Loucy (cell line): ENCODE data around the gene TLCD3B.

Source experiments
- H2AFZ ChIP-seq: fragments of 200-600 bp; sonication (generic); 2 replicates; pipeline ENCODE4 v1.6.0; 2016; ENCODE audit warnings: antibody characterized with exemption, mild to moderate bottlenecking, low read length, moderate library complexity
- H3F3A ChIP-seq: fragments of 200-600 bp; 2 replicates; pipeline ENCODE4 v1.6.0; 2016; ENCODE audit warnings: antibody characterized with exemption, low read depth, mild to moderate bottlenecking
- H3K27me3 ChIP-seq: fragments of 200-600 bp; sonication (generic); 2 replicates; pipeline ENCODE4 v1.6.1; 2014; ENCODE audit warnings: low read length, mild to moderate bottlenecking; ENCODE audit not compliant: insufficient read depth, poor library complexity, severe bottlenecking
- H3K36me3 ChIP-seq: fragments of 200-600 bp; sonication (generic); 2 replicates; pipeline ENCODE4 v1.6.1; 2016; ENCODE audit warnings: low read length; ENCODE audit not compliant: insufficient read depth
- H3K4me1 ChIP-seq: fragments of 200-600 bp; sonication (generic); 2 replicates; pipeline ENCODE4 v1.5.1; 2014; ENCODE audit warnings: low read length, mild to moderate bottlenecking; ENCODE audit not compliant: insufficient read depth, poor library complexity, severe bottlenecking
- H3K4me2 ChIP-seq: fragments of 200-600 bp; sonication (generic); 2 replicates; pipeline ENCODE4 v1.6.0; 2014; ENCODE audit warnings: antibody characterized with exemption, low read length, low read depth, mild to moderate bottlenecking; ENCODE audit not compliant: poor library complexity, severe bottlenecking
- H3K4me3 ChIP-seq: fragments of 200-600 bp; sonication (generic); 2 replicates; pipeline ENCODE4 v1.5.1; 2014; ENCODE audit warnings: low read length, mild to moderate bottlenecking, mixed read lengths; ENCODE audit not compliant: poor library complexity, severe bottlenecking
- H3K79me2 ChIP-seq: fragments of 200-600 bp; sonication (generic); 2 replicates; pipeline ENCODE4 v1.6.1; 2014; ENCODE audit warnings: low read length; ENCODE audit not compliant: insufficient read depth
- H3K9ac ChIP-seq: fragments of 200-600 bp; sonication (generic); 2 replicates; pipeline ENCODE4 v1.6.0; 2014; ENCODE audit warnings: mild to moderate bottlenecking, low read depth, low read length, moderate library complexity; ENCODE audit not compliant: poor library complexity, severe bottlenecking
- H3K9me2 ChIP-seq: fragments of 200-600 bp; sonication (generic); replicated peaks from 2 replicates; pipeline ENCODE4 v1.6.1; 2016; ENCODE audit warnings: low read depth, low read length, mixed read lengths
- H3K9me3 ChIP-seq: fragments of 200-600 bp; sonication (generic); 2 replicates; pipeline ENCODE4 v1.6.1; 2014; ENCODE audit warnings: mild to moderate bottlenecking, antibody characterized with exemption, low read length, low read depth; ENCODE audit not compliant: insufficient read depth
- H4K20me1 ChIP-seq: fragments of 200-600 bp; sonication (generic); 2 replicates; pipeline ENCODE4 v1.6.0; 2014; ENCODE audit warnings: antibody characterized with exemption, low read length, mild to moderate bottlenecking; ENCODE audit not compliant: insufficient read depth, poor library complexity, severe bottlenecking
- CTCF ChIP-seq: fragments of 200-600 bp; sonication (generic); conservative IDR thresholded peaks from 2 replicates; pipeline ENCODE4 v1.5.1; 2014; ENCODE audit warnings: mild to moderate bottlenecking, antibody characterized with exemption, low read length
- EZH2phosphoT487 ChIP-seq: fragments of 200-600 bp; IDR thresholded peaks from 2 replicates; pipeline ENCODE4 v1.6.1; 2018; ENCODE audit warnings: antibody characterized with exemption, mild to moderate bottlenecking, moderate library complexity, borderline replicate concordance

TLCD3B gene

GRCh38 chr16:30070490-30070889, 39.4 kb upstream of the TLCD3B start:
- Histone ChIP-seq H3K9ac (no peak overlapping the region), H3F3A (peaks cover 6% of the 10 kb centered on the region; the same call in 1 of the 2 replicates), H3K4me3 (no peak overlapping the region), H4K20me1 (peaks cover 59% of the 10 kb centered on the region), H3K4me2 (peak overlapping the region; percentile 45), H3K4me1 (peaks cover 33% of the 10 kb centered on the region), H3K36me3 (peaks cover 65% of the 10 kb centered on the region), H2AFZ (no peak overlapping the region), H3K9me2 (no peaks in the 10 kb centered on the region), H3K9me3 (no peaks in the 10 kb centered on the region), H3K27me3 (no peaks in the 10 kb centered on the region), H3K79me2 (peaks cover 74% of the 10 kb centered on the region)
- TF ChIP-seq EZH2phosphoT487, result no peak
- no peak for TF ChIP-seq CTCF

DNA sequence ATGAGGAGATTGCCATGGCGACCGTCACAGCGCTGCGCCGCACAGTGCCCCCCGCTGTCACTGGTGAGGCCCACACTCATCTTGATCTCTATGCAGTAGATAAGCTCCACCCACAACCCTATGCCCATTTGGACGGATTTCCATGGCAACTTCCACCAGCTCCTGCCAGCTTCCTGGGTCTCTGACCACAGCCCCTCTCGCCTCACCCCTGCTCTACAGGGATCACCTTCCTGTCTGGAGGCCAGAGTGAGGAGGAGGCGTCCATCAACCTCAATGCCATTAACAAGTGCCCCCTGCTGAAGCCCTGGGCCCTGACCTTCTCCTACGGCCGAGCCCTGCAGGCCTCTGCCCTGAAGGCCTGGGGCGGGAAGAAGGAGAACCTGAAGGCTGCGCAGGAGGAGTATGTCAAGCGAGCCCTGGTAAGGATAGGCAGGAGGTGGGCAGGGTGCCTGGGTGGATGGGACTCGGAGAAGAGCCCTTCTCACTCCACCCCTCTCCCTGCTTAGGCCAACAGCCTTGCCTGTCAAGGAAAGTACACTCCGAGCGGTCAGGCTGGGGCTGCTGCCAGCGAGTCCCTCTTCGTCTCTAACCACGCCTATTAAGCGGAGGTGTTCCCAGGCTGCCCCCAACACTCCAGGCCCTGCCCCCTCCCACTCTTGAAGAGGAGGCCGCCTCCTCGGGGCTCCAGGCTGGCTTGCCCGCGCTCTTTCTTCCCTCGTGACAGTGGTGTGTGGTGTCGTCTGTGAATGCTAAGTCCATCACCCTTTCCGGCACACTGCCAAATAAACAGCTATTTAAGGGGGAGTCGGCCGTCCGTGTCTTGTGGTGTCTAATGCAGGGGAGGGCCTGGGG, 38.8 kb upstream of the TLCD3B start:
- no peak for TF ChIP-seq CTCF
- no peak for TF ChIP-seq EZH2phosphoT487
- Histone ChIP-seq H4K20me1 (peaks cover 59% of the 10 kb centered on the region), H3K36me3 (peaks cover 65% of the 10 kb centered on the region), H3K9me3 (no peaks in the 10 kb centered on the region), H3K79me2 (peaks cover 69% of the 10 kb centered on the region), H3K4me1 (peaks cover 27% of the 10 kb centered on the region), H2AFZ (no peak overlapping the region), H3K27me3 (no peaks in the 10 kb centered on the region), H3K9me2 (no peaks in the 10 kb centered on the region), H3K4me2 (peak overlapping the region; percentile 45), H3K4me3 (no peak overlapping the region), H3K9ac (no peak overlapping the region), H3F3A (peaks cover 2% of the 10 kb centered on the region; the same call in 1 of the 2 replicates)

DNA sequence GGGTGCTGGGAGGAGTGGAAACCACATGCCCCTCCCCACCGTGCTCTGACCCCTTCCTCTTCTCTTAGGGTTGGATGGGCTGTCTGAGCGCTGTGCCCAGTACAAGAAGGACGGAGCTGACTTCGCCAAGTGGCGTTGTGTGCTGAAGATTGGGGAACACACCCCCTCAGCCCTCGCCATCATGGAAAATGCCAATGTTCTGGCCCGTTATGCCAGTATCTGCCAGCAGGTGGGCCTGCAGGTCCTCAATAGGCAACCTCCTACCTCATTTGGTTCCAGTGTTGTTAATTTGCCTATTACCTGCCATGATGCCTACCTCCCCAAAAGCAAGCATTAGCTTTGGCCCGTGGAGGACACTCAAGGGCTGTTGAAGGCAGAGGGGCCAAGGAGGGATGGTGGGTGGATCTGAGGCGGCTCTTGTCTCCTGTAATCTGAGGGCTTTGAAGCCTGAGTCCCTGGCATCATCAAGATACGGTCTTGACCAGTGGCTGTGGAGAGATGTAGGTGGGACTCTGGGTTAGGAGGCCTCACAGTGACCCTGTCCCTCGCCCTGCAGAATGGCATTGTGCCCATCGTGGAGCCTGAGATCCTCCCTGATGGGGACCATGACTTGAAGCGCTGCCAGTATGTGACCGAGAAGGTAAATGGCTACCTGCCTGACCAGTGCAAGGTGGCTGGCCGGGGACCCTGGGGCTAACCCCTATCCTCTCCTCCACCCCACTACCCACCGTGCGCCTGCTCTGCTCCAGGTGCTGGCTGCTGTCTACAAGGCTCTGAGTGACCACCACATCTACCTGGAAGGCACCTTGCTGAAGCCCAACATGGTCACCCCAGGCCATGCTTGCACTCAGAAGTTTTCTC, 37.9 kb upstream of the TLCD3B start:
- no peaks in the 10 kb centered on the region for H3F3A ChIP-seq
- peak overlapping the region; percentile 45 for H3K4me2 ChIP-seq
- H3K36me3 ChIP-seq, result peaks cover 65% of the 10 kb centered on the region
- H2AFZ ChIP-seq, result no peak overlapping the region
- peak overlapping the region; percentile 31 for H3K4me3 ChIP-seq
- H4K20me1 ChIP-seq, result peaks cover 59% of the 10 kb centered on the region
- TF ChIP-seq CTCF (peak; percentile 71), EZH2phosphoT487 (no peak)
- H3K9me2 ChIP-seq, result no peaks in the 10 kb centered on the region
- H3K79me2 ChIP-seq, result peaks cover 76% of the 10 kb centered on the region
- no peak overlapping the region for H3K9ac ChIP-seq
- H3K4me1 ChIP-seq, result peaks cover 31% of the 10 kb centered on the region
- peaks cover 6% of the 10 kb centered on the region for H3K27me3 ChIP-seq
- no peaks in the 10 kb centered on the region for H3K9me3 ChIP-seq
